Esophagus squamous epithelium (tissue), 5 donors: ENCODE measurements around the gene DAB1. TPM values are rescaled to one million over a fixed set of nuclear protein-coding genes. Genes with fewer than 3 reads are reported as not detected.
A peak's percentile ranks its signal among the peaks of the same experiment; 100 is the strongest.

Source experiments
- DNase-seq: peaks from one replicate; lab custom pipeline; 2025; lab: John Stamatoyannopoulos, UW
- H3K27ac ChIP-seq, 4 donors: fragments of 200-600 bp; sonication (generic); one replicate each; pipeline ENCODE4 v1.5.1; 2016 to 2019; ENCODE audit warnings: mild to moderate bottlenecking in 1 of 4
- H3K27me3 ChIP-seq, 4 donors: fragments of 200-600 bp; sonication (generic); 1 replicate in 3 of 4; 2 replicates in 1 of 4; pipeline versions ENCODE4 v1.5.1 to v1.6.0; 2017 to 2021; ENCODE audit warnings: antibody characterized with exemption in 1 of 4
- H3K36me3 ChIP-seq, 3 donors: fragments of 200-600 bp; sonication (generic); one replicate each; pipeline ENCODE4 v1.5.1; 2016 to 2019
- H3K4me1 ChIP-seq, 3 donors: fragments of 200-600 bp; sonication (generic); one replicate each; pipeline ENCODE4 v1.5.1; 2017 to 2019
- H3K4me3 ChIP-seq, 4 donors: fragments of 200-600 bp; sonication (generic); 1 replicate in 3 of 4; 2 replicates in 1 of 4; pipeline ENCODE4 v1.5.1; 2016 to 2019; ENCODE audit warnings: mild to moderate bottlenecking in 2 of 4, moderate library complexity in 1 of 4
- H3K9me3 ChIP-seq, 3 donors: fragments of 200-600 bp; sonication (generic); one replicate each; pipeline ENCODE4 v1.5.1; 2016 to 2019
- CTCF ChIP-seq, 6 experiments: fragments of 450-650 bp in 4 of 6; fragments of 200-600 bp in 2 of 6; sonication (generic) in 2 of 6; IDR thresholded peaks; one replicate each; pipeline ENCODE4 v1.5.1; 2016 to 2019; ENCODE audit warnings: antibody characterized with exemption in 6 of 6, mild to moderate bottlenecking in 4 of 6, moderate library complexity in 4 of 6
- POLR2A ChIP-seq, 4 donors: fragments of 450-650 bp; IDR thresholded peaks; one replicate each; pipeline ENCODE4 v1.6.1; 2017; ENCODE audit warnings: antibody characterized with exemption in 4 of 4, mild to moderate bottlenecking in 4 of 4, moderate library complexity in 3 of 4
- WGBS, 2 donors: methylation state at CpG; one replicate each; pipeline ENCODE4 v1.1.5; 2018; 5-methylcytosine and 5-hydroxymethylcytosine counted together
- intact Hi-C: fragments of 100-400 bp; cut with DNase I; formaldehyde crosslinking; loops from one replicate; pipeline ENCODE4 v1.15.0; 2022
- total RNA-seq, 4 donors: library from RNA; depleted of rRNA; stranded (reverse); fragments of >200 nt; gene quantifications; one replicate each; pipeline ENCODE4 v1.1.0, GENCODE V29; 2016
- donor health status: DM: yes; HTN: yes; CAD: no.

The DAB1 gene
- total RNA-seq, 4 donors from 2014 or later = under 0.01 TPM; not detected in 3

- DNase-seq = no peak
- WGBS, 2 donors = 72 to 79% methylated on average over 5 of the region's 5 CpGs
- Histone ChIP-seq H3K9me3 (no peaks in the 10 kb centered on the region), H3K36me3 (no peaks in the 10 kb centered on the region), H3K27ac (peak overlapping the region in 3 of 4 donors; percentile 40 to 70 (median 56)), H3K4me1 (peaks cover 0 to 41% (median 10%) of the 10 kb centered on the region in 3 donors), H3K27me3 (no peaks in the 10 kb centered on the region), H3K4me3 (no peak overlapping the region)
- no peak for TF ChIP-seq POLR2A (IDR thresholded peaks at IDR 0.05)
- intact Hi-C loops = no loop called here
These were observed 142.5 kb downstream of the DAB1 start for GRCh38 chr1:57281324-57281723.

- 20 to 40% methylated on average over 3 of the region's 3 CpGs for WGBS, 2 donors
- no peak overlapping the region for H3K4me3 ChIP-seq
- no peaks in the 10 kb centered on the region for H3K27me3 ChIP-seq
- TF ChIP-seq CTCF (IDR thresholded peaks at IDR 0.05) (no peak), POLR2A (IDR thresholded peaks at IDR 0.05) (no peak)
- H3K9me3 ChIP-seq = no peaks in the 10 kb centered on the region
- peaks cover 0 to 41% (median 10%) of the 10 kb centered on the region in 3 donors for H3K4me1 ChIP-seq
- DNase-seq = no peak
- intact Hi-C loops = no loop called here
- no peaks in the 10 kb centered on the region for H3K36me3 ChIP-seq
- peak overlapping the region; percentile 40 to 70 (median 53) for H3K27ac ChIP-seq
These were observed 143.8 kb downstream of the DAB1 start for GRCh38 chr1:57279909-57280666.

GRCh38 chr1:57278558-57278957 lies 145.3 kb downstream of the DAB1 start:
- H3K4me1 ChIP-seq = peaks cover 0 to 41% (median 10%) of the 10 kb centered on the region in 3 donors
- WGBS, 2 donors = 85 to 87% methylated on average over 3 of the region's 3 CpGs
- TF ChIP-seq POLR2A (IDR thresholded peaks at IDR 0.05) = no peak
- TF ChIP-seq CTCF (IDR thresholded peaks at IDR 0.05) = no peak
- no peaks in the 10 kb centered on the region for H3K27me3 ChIP-seq
- H3K4me3 ChIP-seq = no peak overlapping the region
- no peak for DNase-seq
- no peaks in the 10 kb centered on the region for H3K9me3 ChIP-seq
- intact Hi-C loops = no loop called here
- H3K27ac ChIP-seq = no peak overlapping the region
- no peaks in the 10 kb centered on the region for H3K36me3 ChIP-seq

- H3K4me3 ChIP-seq = no peak overlapping the region
- no peak for TF ChIP-seq POLR2A (IDR thresholded peaks at IDR 0.05)
- TF ChIP-seq CTCF (IDR thresholded peaks at IDR 0.05) = no peak
- no peak overlapping the region for H3K27ac ChIP-seq
- H3K36me3 ChIP-seq = no peaks in the 10 kb centered on the region
- WGBS, 2 donors = 33 to 66% methylated on average over 2 of the region's 2 CpGs
- H3K4me1 ChIP-seq = peaks cover 0 to 41% (median 10%) of the 10 kb centered on the region in 3 donors
- no peaks in the 10 kb centered on the region for H3K9me3 ChIP-seq
- H3K27me3 ChIP-seq = no peaks in the 10 kb centered on the region
- intact Hi-C loops = no loop called here
- no peak for DNase-seq
These were observed 146.2 kb downstream of the DAB1 start for GRCh38 chr1:57277681-57278080.

- intact Hi-C loops = no loop called here
- no peak overlapping the region for H3K27ac ChIP-seq
- H3K9me3 ChIP-seq = no peaks in the 10 kb centered on the region
- H3K36me3 ChIP-seq = no peaks in the 10 kb centered on the region
- DNase-seq = no peak
- H3K4me1 ChIP-seq = peaks cover 0 to 42% (median 10%) of the 10 kb centered on the region in 3 donors
- no peak for TF ChIP-seq POLR2A (IDR thresholded peaks at IDR 0.05)
- no peak for TF ChIP-seq CTCF (IDR thresholded peaks at IDR 0.05)
- no peaks in the 10 kb centered on the region for H3K27me3 ChIP-seq
- 80 to 81% methylated on average over 5 of the region's 5 CpGs for WGBS, 2 donors
- H3K4me3 ChIP-seq = no peak overlapping the region
These were observed 146.9 kb downstream of the DAB1 start for GRCh38 chr1:57276918-57277317.
